LNCAP (cell line): ENCODE results near the gene MT1E.

ENCODE experiments used
- TF ChIP-seq, protein P1 (sequence below): fragments of 450-650 bp; IDR thresholded peaks from 2 replicates; pipeline ENCODE4 v1.5.1; 2017; ENCODE audit warnings: mild to moderate bottlenecking

The MT1E gene

DNA sequence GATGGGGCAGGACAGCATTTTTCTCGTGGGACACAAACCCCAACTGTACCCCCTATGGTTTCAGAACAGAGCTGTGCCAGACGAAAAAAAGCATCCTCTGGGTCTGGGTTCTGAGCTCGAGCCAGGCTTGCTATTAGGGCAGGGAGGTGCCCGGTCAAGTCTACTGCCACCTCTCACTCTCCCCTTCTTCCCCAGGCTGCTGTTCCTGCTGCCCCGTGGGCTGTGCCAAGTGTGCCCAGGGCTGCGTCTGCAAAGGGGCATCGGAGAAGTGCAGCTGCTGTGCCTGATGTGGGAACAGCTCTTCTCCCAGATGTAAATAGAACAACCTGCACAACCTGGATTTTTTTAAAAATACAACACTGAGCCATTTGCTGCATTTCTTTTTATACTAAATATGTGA is 1.1 kb downstream of the MT1E start:
- TF ChIP-seq, protein P1, sequence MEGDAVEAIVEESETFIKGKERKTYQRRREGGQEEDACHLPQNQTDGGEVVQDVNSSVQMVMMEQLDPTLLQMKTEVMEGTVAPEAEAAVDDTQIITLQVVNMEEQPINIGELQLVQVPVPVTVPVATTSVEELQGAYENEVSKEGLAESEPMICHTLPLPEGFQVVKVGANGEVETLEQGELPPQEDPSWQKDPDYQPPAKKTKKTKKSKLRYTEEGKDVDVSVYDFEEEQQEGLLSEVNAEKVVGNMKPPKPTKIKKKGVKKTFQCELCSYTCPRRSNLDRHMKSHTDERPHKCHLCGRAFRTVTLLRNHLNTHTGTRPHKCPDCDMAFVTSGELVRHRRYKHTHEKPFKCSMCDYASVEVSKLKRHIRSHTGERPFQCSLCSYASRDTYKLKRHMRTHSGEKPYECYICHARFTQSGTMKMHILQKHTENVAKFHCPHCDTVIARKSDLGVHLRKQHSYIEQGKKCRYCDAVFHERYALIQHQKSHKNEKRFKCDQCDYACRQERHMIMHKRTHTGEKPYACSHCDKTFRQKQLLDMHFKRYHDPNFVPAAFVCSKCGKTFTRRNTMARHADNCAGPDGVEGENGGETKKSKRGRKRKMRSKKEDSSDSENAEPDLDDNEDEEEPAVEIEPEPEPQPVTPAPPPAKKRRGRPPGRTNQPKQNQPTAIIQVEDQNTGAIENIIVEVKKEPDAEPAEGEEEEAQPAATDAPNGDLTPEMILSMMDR: no peak

DNA sequence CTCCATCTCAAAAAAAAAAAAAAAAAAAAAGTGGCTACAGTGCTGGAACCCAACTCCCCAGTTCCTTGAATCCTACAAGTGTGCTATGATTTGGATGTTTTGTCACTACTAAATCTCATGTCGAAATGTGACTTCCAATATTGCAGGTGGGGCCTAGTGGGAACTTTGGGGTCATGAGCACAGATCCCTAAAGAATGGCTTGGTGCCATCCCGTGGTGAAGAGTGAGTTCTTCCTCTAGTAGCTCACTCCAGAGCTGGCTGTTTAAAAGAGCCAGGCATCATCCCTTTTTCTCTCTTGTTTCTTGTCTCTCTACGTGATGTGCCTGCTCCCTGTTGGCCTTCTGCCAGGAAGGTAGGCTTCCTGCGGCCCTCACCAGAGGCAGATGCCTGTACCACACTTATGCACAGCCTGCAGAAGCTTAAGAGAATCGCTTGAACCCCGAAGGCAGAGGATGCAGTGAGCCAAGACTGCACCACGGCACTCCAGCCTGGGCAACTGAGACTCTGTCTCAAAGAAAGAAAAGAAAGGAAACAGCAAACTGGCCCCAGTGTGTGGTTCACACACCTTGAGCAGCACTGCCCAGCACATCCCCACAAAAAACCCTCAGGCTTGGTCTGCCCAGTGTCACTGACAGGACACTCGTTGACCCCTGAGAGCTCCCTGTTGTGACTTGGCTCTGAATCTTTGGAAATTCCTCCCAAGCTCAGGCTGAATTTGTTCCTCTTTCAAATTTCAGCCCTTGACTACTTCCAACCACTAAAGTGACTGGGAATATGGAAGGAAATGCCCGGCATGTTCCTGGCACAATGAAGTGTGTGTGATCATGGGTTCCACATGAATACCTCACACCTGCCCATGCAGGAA is 3.1 kb downstream of the MT1E start:
- TF ChIP-seq, protein P1: no peak

DNA sequence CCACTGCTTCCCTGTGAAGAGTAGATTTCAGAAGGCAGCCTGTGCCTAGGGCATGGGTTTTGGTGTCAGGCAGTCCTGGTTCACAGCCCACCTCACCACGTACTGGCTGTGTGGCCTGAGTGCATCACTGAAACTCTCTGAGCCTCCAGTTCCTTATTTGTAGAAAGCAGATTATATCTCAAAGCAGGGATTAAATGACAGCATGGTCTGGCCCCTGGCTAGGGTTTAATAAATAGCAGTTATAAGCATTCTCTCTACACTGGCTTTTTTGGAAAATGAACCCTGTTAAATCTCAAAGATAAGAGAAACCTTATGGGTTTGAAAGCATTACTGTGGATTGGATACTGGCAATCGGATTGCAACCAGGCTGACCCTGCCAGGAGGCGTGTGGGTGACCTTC is 4.0 kb downstream of the MT1E start:
- TF ChIP-seq, protein P1: no peak

DNA sequence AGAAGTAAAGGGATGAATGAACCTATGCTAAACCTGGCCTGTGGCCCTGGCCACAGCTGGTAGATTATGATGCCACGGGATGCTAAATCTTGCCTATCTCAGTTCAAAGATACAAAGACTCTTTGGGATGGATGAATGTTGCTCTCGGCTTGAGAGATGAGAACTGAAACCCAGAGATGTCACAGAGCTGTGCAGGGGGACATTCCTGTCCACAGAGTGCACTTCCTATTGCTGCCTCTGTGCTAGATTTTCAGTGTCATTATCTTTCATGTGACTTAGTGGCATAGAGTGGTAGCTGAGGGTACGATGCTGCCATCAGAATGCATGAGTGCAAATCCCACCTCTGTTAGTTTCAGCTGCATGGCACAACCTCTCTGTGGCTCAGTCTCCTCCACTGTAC is 4.6 kb downstream of the MT1E start:
- TF ChIP-seq, protein P1: no peak

DNA sequence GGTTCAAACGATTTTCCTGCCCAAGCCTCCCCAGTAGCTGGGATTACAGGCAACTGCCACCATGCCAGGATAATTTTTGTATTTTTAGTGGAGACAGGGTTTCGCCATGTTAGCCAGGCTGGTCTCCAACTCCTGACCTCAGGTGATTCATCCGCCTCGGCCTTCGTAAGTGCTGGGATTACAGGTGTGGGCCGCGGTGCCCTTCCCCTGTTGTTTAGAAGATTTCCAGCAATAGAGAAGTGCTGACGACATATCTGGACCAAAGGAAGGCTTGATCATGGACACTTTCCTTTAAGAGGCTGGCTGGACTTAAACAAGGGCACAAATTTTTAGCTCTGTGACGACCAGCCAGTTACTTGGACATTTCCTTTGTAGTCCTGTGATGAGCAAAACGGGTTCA is 5.6 kb downstream of the MT1E start:
- TF ChIP-seq, protein P1: no peak

DNA sequence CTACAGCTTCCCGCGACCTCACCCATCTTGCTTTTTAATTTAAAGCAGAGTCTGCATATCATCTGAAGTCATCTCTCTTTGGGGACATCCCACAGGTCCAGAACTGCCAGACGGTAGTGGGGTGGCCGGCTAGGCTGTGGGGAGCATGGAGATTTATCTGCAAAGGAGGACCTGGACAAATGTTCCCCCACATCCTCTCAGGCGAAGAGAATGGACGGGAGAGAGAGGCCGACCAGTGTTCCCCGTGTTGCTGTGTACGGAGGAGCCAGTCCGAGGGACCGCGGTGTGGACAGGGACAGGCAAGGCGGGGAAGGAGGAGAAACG is 6.2 kb downstream of the MT1E start:
- TF ChIP-seq, protein P1: no peak

DNA sequence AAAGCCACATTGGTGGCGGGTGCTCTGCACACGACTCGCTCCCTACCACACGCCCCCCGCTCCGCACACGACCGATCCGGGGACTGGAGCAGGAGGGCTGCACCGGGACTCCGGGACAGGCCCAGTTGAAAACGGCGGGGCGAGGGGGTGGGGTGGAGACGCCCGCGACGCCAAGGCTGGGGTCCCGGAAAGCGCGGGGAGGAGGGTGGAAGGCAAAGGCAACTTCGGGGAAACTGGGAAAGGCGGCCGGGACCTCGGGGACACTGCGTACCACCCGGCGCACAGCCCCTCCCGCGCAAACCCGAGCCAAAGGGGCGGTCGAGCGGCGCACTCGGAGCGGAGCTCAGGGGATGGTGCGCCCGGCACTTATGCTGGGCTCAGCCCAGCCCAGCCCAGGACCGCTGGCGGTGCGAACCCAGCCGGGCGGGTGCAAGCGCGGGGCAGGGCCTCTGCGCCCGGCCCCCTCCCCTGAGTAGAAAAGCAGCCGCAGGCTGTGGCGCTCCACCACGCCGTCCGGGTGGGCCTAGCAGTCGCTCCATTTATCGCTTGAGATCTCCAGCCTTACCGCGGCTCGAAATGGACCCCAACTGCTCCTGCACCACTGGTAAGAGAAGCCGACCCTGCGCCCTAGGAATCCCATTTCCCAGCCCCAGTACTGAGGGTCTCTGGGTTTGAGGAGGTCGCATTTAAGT is 6.7 kb downstream of the MT1E start, which contains the start of gene MT1M:
Gene MT1M, plus strand, starts transcription at position 504 of the 692 bp plus-strand sequence. Its CDS starts 73 bp downstream, at position 577.
- TF ChIP-seq, protein P1: no peak
